GM13977 (cell line): ENCODE data around the gene PTPN6.

Experiments
- DNase-seq: peaks from one replicate; pipeline ENCODE4 v3.0.0; 2012; ENCODE audit warnings: low spot score
- in situ Hi-C: fragments of 300-500 bp; cut with MboI; formaldehyde crosslinking; loops from one replicate; pipeline ENCODE4 v1.12.0; 2022; ENCODE audit warnings: low sequenced_read_pairs, low pct_unique_long_range_greater_than_20kb, mixed read lengths, inconsistent platforms; ENCODE audit not compliant: unreplicated experiment
- TF ChIP-seq, protein P1 (sequence below): IDR thresholded peaks from 2 replicates; pipeline ENCODE4 v1.5.1; 2012; ENCODE audit warnings: mild to moderate bottlenecking, control low read depth; ENCODE audit not compliant: insufficient read depth; ENCODE audit errors: extremely low read depth, missing control alignments

The PTPN6 gene

GRCh38 chr12:6987956-6988553, 36.9 kb downstream of the PTPN6 start:
- TF ChIP-seq, protein P1, sequence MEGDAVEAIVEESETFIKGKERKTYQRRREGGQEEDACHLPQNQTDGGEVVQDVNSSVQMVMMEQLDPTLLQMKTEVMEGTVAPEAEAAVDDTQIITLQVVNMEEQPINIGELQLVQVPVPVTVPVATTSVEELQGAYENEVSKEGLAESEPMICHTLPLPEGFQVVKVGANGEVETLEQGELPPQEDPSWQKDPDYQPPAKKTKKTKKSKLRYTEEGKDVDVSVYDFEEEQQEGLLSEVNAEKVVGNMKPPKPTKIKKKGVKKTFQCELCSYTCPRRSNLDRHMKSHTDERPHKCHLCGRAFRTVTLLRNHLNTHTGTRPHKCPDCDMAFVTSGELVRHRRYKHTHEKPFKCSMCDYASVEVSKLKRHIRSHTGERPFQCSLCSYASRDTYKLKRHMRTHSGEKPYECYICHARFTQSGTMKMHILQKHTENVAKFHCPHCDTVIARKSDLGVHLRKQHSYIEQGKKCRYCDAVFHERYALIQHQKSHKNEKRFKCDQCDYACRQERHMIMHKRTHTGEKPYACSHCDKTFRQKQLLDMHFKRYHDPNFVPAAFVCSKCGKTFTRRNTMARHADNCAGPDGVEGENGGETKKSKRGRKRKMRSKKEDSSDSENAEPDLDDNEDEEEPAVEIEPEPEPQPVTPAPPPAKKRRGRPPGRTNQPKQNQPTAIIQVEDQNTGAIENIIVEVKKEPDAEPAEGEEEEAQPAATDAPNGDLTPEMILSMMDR, result no peak
- in situ Hi-C loops, result no loop called here

GRCh38 chr12:6996040-6996441, 44.9 kb downstream of the PTPN6 start:
- TF ChIP-seq, protein P1, result no peak
- DNase-seq, result no peak
- in situ Hi-C loops, result no loop called here

More at GRCh38 chr12:6987956-6988553, 36.9 kb downstream of the PTPN6 start:
- no peak for DNase-seq

GRCh38 chr12:6998715-6999451, 47.7 kb downstream of the PTPN6 start:
- TF ChIP-seq, protein P1, result no peak
- DNase-seq, result no peak
- in situ Hi-C loops, result no loop called here

DNA sequence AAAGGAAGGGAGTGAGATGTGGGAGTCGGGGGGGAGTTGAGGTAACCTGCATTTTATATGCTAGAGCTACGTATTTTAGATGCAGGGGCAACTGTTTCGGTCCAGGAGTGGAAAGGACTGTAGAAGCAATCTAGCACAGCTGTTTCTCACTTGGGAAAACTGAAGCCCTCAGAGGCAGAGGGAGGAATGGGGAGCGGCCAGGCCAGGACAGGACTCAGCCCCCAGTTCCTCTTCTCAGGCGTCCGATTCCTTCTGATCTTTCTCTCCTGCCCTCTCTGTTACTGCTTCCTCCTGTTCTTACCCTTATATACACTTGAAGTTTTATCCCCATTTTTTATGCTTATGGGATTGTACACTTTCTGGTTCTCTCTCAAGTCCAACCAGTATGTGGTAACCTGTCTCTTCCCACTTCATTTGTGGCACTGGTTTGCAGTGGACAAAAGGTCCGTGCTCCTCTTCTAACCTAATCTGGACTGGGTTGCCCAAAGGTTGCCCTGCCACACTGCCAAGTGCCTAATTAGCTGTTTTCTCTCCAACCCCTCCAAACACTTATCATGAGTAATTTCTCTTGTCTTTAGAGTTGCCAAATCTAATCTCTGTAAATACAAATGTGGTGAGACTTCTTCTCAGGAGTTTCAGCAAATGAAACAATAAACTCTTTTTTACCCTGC, 50.9 kb downstream of the PTPN6 start:
- in situ Hi-C loops, result no loop called here
- TF ChIP-seq, protein P1, result no peak
- no peak for DNase-seq

DNA sequence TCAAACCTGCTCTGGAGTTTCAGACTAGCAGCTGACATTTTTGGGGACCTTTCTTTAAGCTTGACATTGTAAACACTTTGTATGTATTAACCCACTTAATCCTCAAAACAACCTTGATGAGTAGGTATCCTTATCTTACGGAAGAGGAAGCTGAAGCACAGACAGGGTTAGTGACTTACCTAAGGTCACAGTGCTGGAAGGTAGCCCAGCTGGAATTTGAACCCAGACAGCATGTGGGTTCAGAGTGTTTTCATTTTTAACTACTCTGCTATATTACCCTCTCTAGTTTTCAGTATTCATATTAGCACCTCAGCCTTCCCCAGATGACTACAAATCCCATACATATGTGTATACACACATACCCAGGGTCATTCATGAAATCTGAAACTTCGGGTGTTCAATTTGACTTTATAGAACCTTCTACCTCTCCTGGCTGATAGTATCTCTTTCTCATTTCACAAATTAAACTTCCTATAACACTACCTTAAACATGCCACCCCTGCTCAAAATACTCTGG, 53.2 kb downstream of the PTPN6 start:
- DNase-seq, result no peak
- TF ChIP-seq, protein P1, result no peak
- in situ Hi-C loops, result no loop called here

DNA sequence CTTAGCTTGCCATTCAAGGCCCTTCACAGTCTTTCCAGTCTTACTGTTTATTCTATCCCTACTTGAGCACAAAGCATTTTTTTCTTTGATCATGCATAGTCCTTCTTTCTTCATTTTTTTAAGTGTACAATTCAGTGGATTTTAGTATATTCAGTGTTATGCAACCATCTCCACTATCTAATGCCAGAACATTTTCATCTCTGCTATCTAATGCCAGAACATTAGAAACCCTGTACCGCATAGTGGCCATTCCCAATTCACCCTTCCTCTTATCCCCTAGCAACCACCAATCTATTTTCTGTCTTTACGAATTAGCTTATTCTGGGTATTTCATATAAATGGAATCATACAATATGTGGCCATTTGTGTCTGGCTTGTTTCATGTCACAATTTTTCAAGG, 53.7 kb downstream of the PTPN6 start:
- in situ Hi-C loops, result no loop called here
- DNase-seq, result no peak
- TF ChIP-seq, protein P1, result no peak
